Measurements from ENCODE around the gene OR52L1. TPM values are rescaled to one million over a fixed set of nuclear protein-coding genes. Genes with fewer than 3 reads are reported as not detected.

The OR52L1 gene
- total and polyA plus RNA-seq, 9 of the 15 experiments (the other 6 are each of a cell fraction or from before 2014, with no cell fraction given), result not detected

DNA sequence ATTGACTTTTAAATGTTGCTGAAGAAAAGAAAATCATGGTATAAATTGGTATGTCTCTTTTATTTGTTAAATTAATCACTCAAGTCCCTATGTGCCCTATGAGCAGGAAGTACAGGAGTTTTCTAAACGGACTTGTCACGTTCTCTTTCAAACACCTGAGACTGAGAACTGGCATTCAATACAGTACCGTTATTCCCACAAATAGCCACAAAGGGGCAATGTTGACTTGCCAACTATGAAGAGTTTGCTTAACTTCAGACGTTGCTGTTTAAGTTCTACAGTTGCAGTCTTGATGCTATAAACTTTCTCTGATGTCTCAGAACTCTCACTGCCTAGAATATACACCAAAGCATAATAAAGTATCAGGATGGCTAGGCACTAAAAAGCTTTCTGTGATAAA is 36.2 kb upstream of the OR52L1 start (continued):
- TF ChIP-seq FOSL1 (tag; conservative IDR thresholded peaks at IDR 0.05) (no peak), MYNN (IDR thresholded peaks at IDR 0.05) (no peak), MYNN (CRISPR knock-in tag; IDR thresholded peaks at IDR 0.05) (no peak), KAT2B (IDR thresholded peaks at IDR 0.05; ENCODE audit: low read depth, low read length) (no peak), EWSR1 (IDR thresholded peaks at IDR 0.05; ENCODE audit: borderline replicate concordance, low read depth, partially characterized antibody) (no peak), NFYB (IDR thresholded peaks at IDR 0.05; ENCODE audit: extremely low read depth, insufficient read length) (no peak), MTF1 (CRISPR knock-in tag; IDR thresholded peaks at IDR 0.05; ENCODE audit: borderline replicate concordance) (no peak), KLF10 (CRISPR knock-in tag; IDR thresholded peaks at IDR 0.05) (no peak), CCNT2 (IDR thresholded peaks at IDR 0.05; ENCODE audit: borderline replicate concordance, extremely low read depth, insufficient read length, low read depth, low read length) (no peak), ZNF431 (CRISPR knock-in tag; IDR thresholded peaks at IDR 0.05) (no peak), TCF7 (IDR thresholded peaks at IDR 0.05; ENCODE audit: borderline replicate concordance) (no peak), ZNF347 (CRISPR knock-in tag; IDR thresholded peaks at IDR 0.05; ENCODE audit: low read depth) (no peak), ZNF212 (CRISPR knock-in tag; IDR thresholded peaks at IDR 0.05) (no peak), ZNF146 (CRISPR knock-in tag; IDR thresholded peaks at IDR 0.05; ENCODE audit: unreplicated experiment) (no peak)
- TF ChIP-seq, protein P1, sequence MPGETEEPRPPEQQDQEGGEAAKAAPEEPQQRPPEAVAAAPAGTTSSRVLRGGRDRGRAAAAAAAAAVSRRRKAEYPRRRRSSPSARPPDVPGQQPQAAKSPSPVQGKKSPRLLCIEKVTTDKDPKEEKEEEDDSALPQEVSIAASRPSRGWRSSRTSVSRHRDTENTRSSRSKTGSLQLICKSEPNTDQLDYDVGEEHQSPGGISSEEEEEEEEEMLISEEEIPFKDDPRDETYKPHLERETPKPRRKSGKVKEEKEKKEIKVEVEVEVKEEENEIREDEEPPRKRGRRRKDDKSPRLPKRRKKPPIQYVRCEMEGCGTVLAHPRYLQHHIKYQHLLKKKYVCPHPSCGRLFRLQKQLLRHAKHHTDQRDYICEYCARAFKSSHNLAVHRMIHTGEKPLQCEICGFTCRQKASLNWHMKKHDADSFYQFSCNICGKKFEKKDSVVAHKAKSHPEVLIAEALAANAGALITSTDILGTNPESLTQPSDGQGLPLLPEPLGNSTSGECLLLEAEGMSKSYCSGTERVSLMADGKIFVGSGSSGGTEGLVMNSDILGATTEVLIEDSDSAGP (CRISPR knock-in tag; IDR thresholded peaks at IDR 0.05), result no peak
- TF ChIP-seq, protein P2, sequence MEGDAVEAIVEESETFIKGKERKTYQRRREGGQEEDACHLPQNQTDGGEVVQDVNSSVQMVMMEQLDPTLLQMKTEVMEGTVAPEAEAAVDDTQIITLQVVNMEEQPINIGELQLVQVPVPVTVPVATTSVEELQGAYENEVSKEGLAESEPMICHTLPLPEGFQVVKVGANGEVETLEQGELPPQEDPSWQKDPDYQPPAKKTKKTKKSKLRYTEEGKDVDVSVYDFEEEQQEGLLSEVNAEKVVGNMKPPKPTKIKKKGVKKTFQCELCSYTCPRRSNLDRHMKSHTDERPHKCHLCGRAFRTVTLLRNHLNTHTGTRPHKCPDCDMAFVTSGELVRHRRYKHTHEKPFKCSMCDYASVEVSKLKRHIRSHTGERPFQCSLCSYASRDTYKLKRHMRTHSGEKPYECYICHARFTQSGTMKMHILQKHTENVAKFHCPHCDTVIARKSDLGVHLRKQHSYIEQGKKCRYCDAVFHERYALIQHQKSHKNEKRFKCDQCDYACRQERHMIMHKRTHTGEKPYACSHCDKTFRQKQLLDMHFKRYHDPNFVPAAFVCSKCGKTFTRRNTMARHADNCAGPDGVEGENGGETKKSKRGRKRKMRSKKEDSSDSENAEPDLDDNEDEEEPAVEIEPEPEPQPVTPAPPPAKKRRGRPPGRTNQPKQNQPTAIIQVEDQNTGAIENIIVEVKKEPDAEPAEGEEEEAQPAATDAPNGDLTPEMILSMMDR (IDR thresholded peaks at IDR 0.05 in 2 of 3, conservative IDR thresholded peaks at IDR 0.05 in 1 of 3; ENCODE audit: insufficient read depth in 2 of 3, low read depth in 1 of 3, low read length in 3 of 3), result peak; percentile 53 to 72 (median 54); a peak in 5 of 6 replicates
- TF ChIP-seq, protein P3, sequence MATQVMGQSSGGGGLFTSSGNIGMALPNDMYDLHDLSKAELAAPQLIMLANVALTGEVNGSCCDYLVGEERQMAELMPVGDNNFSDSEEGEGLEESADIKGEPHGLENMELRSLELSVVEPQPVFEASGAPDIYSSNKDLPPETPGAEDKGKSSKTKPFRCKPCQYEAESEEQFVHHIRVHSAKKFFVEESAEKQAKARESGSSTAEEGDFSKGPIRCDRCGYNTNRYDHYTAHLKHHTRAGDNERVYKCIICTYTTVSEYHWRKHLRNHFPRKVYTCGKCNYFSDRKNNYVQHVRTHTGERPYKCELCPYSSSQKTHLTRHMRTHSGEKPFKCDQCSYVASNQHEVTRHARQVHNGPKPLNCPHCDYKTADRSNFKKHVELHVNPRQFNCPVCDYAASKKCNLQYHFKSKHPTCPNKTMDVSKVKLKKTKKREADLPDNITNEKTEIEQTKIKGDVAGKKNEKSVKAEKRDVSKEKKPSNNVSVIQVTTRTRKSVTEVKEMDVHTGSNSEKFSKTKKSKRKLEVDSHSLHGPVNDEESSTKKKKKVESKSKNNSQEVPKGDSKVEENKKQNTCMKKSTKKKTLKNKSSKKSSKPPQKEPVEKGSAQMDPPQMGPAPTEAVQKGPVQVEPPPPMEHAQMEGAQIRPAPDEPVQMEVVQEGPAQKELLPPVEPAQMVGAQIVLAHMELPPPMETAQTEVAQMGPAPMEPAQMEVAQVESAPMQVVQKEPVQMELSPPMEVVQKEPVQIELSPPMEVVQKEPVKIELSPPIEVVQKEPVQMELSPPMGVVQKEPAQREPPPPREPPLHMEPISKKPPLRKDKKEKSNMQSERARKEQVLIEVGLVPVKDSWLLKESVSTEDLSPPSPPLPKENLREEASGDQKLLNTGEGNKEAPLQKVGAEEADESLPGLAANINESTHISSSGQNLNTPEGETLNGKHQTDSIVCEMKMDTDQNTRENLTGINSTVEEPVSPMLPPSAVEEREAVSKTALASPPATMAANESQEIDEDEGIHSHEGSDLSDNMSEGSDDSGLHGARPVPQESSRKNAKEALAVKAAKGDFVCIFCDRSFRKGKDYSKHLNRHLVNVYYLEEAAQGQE (IDR thresholded peaks at IDR 0.05; ENCODE audit: borderline replicate concordance), result peak; percentile 75
- TF ChIP-seq, protein P3 (CRISPR knock-in tag; IDR thresholded peaks at IDR 0.05; ENCODE audit: low read depth), result no peak

Measured in K562 (cell line).